Stimulated activated CD4-positive, alpha-beta T cell treated with anti-CD3 and anti-CD28 coated beads, Interleukin-4, amount 100 ng/mL, for 24 hours (primary cell): ENCODE data around the gene MYADM.
"Not testable (repeated sequence)": the region's sequence is repeated elsewhere in the genome, so short reads cannot be mapped to it uniquely, and the experiment has no call there.

Experiments used
- DNase-seq: peaks from one replicate; pipeline ENCODE4 v3.0.0-alpha.2; 2020

The MYADM gene

GRCh38 chr19:53867225-53868090 is at the start of gene MYADM:
MYADM (plus strand) TSS chr19:53867883; CDS start chr19:53873530, 5,647 bp downstream.
- DNase-seq, result peak; percentile 97

- DNase-seq, result no peak
These were observed 48.9 kb upstream of the MYADM start for GRCh38 chr19:53818756-53819155.

- no peak for DNase-seq
These were observed 47.8 kb upstream of the MYADM start for GRCh38 chr19:53819861-53820260.

GRCh38 chr19:53823380-53824120 is 44.1 kb upstream of the MYADM start:
- no peak for DNase-seq

GRCh38 chr19:53824134-53824611 is 43.5 kb upstream of the MYADM start, which contains the start of gene NLRP12:
NLRP12 (minus strand) TSS chr19:53824314; CDS start chr19:53824174, 140 bp downstream.
- no peak for DNase-seq

- DNase-seq, result no peak
These were observed 40.8 kb upstream of the MYADM start for GRCh38 chr19:53826876-53827275.

- no peak for DNase-seq
These were observed 39.2 kb upstream of the MYADM start for GRCh38 chr19:53828531-53828930.

GRCh38 chr19:53832861-53833260 is 34.8 kb upstream of the MYADM start:
- not testable (repeated sequence) for DNase-seq

- DNase-seq, result not testable (repeated sequence)
These were observed 29.2 kb upstream of the MYADM start for GRCh38 chr19:53838446-53838845.

GRCh38 chr19:53840241-53840640 is 27.4 kb upstream of the MYADM start:
- DNase-seq, result not testable (repeated sequence)

- not testable (repeated sequence) for DNase-seq
These were observed 26.8 kb upstream of the MYADM start for GRCh38 chr19:53840914-53841313.

GRCh38 chr19:53844849-53845246 is 22.8 kb upstream of the MYADM start:
- no peak for DNase-seq

GRCh38 chr19:53847555-53847954 is 20.1 kb upstream of the MYADM start:
- no peak for DNase-seq

GRCh38 chr19:53849237-53849676 is 18.4 kb upstream of the MYADM start:
- DNase-seq, result no peak

- DNase-seq, result no peak
These were observed 14.0 kb upstream of the MYADM start for GRCh38 chr19:53853707-53854106.

GRCh38 chr19:53864308-53864836 is 3.3 kb upstream of the MYADM start:
- no peak for DNase-seq

- DNase-seq, result no peak
These were observed 2.2 kb upstream of the MYADM start for GRCh38 chr19:53865523-53865917.

- DNase-seq, result peak; percentile 64
These were observed 1.5 kb upstream of the MYADM start for GRCh38 chr19:53865918-53866864.

GRCh38 chr19:53866865-53867224 is 838 bp upstream of the MYADM start:
- no peak for DNase-seq

GRCh38 chr19:53868091-53868891 is 608 bp downstream of the MYADM start:
- DNase-seq, result peak; percentile 30
